HG02623 (cell line): Measurements from ENCODE around the gene CSKMT.

ENCODE experiments used
- ATAC-seq: cut with Tn5 transposase; IDR thresholded peaks from one replicate; pipeline ENCODE4 v1.9.1; 2021; ENCODE audit warnings: moderate library complexity; ENCODE audit not compliant: unreplicated experiment

CSKMT gene

DNA sequence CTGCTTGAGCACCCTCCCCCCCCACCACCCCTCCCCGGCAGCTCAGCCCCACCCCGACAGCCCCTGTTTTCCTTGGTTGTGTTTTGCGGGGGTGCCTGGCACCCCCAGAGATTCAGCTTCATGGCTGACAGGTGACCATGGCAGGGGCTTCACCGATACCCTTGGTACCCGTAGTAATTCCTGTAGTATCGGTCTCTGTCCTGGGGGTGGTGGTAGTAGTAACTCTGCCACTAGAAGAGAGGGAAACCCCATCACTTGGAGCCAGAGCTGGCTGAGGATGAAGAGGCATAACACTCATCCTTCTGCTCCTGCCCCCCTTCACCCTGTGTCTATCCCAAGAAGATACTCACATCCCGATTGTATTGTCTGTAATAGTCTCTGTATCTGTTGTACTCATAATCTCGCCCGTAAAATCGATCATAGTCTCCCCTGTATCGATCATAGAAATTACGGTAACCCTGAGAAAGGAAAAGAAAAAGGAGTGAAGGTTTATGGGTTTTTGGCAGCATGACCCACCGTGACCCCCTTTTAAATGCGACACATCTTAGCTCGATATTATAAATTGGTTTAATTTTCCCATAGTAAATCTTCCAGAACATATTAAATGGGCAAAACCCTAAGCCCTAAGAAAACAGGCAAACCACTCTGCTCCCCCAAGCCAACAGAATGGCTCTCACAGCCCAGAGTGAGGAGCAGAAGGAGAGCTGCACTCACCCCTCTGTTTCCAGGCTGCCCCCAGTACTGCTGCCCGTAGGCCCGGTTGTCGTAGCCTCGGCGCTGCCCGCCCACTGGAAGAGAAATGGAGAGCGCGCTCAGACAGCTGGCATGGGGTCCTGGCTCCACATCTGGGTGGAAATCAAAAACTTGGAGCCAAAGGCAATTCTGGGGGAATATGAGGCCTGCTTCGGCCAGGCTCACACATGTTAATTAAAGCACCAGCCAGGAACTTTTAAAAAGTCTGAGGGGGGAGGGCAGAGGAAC lies 50.3 kb downstream of the CSKMT start:
- ATAC-seq = no peak

DNA sequence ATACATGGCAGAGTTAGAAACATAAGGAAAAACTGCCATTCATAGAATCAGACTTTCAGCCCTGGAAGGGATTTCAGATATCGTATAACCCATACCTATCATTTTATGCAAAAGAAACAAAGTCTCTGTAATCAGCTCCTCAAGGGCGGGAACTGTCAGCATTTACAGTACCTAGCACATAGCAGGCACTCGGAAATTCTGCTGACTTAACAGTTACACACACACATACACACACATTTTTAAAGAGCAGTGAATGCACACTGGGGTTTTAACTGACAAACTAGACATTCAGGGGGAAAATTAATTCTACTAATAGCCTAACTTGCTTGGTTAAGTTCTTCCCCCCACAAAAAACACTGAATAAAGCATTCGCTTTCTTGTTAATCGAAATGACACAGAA lies 51.1 kb downstream of the CSKMT start:
- ATAC-seq = no peak

DNA sequence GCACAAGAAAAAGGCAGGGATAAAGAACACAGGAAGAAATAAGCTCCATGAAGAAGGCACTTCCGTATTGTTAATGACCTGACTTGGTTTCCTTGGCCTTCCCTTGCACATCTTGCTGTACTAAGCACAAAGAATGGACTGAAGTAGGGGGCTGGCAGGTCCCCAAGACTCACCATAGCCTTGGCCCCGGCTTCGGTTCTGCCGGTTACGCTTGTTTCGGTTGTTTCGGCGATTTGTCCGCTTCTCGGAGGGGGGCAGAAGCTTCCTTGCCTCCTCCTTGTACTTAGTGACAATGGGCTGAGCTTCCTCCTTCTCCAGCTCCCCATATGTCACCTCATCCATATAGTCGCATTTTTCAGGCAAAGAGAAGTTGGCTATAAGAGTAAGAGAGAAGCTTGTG lies 51.7 kb downstream of the CSKMT start:
- no peak for ATAC-seq
